GM12865 (cell line): ENCODE measurements around the gene ZNF273.
A peak's percentile ranks its signal among the peaks of the same experiment; 100 is the strongest.
"Not testable (repeated sequence)": the region's sequence is repeated elsewhere in the genome, so short reads cannot be mapped to it uniquely, and the experiment has no call there.

Source experiments
- DNase-seq: peaks from one replicate; pipeline ENCODE4 v3.0.0; 2010; ENCODE audit warnings: low read depth
- H3K4me3 ChIP-seq: 2 replicates; pipeline ENCODE4 v1.5.1; 2011; ENCODE audit warnings: mild to moderate bottlenecking, low read depth, low read length, control low read depth
- TF ChIP-seq, protein P1 (sequence below): IDR thresholded peaks from 2 replicates; pipeline ENCODE4 v1.5.1; 2011; ENCODE audit warnings: low read length, control low read depth, low read depth, inconsistent platforms; ENCODE audit not compliant: insufficient read depth; ENCODE audit errors: missing control alignments

ZNF273 gene

DNA sequence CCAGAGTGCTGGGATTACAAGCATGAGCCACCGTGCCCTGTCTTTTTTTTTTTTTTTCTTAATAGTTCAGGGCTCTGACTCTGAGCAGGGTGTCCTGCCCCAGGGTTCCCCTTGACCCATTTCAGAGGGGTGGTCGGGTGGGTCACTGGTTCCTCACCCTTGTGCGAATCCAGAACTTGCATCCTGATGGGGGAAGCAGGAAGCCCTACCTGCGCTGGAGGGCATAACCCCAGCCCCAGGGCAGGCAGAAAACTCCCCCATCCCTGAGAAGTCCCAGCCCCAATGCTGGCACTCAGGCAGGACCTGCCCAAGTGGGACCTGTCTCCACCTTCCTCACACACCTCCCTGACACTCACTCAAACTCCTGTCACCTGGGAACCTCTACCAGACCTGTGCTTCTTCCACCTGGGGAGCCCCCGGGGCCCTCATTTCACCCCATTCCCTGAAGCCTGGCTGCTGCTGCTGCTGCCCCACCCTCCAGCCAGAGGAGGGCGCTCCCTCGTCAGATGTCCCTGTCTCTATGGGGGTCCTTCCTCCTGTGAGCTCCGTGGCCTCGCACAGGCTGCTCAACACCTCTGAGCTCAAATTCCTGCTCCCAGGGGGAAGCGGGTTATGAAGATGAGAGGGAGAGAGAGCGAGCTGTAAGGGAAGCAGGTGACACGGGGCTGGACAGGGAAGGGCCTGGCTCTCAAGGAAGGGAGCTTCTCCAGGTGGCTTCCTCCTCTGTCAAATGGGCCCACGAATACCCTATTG, 15.1 kb upstream of the ZNF273 start:
- DNase-seq = no peak
- TF ChIP-seq, protein P1, sequence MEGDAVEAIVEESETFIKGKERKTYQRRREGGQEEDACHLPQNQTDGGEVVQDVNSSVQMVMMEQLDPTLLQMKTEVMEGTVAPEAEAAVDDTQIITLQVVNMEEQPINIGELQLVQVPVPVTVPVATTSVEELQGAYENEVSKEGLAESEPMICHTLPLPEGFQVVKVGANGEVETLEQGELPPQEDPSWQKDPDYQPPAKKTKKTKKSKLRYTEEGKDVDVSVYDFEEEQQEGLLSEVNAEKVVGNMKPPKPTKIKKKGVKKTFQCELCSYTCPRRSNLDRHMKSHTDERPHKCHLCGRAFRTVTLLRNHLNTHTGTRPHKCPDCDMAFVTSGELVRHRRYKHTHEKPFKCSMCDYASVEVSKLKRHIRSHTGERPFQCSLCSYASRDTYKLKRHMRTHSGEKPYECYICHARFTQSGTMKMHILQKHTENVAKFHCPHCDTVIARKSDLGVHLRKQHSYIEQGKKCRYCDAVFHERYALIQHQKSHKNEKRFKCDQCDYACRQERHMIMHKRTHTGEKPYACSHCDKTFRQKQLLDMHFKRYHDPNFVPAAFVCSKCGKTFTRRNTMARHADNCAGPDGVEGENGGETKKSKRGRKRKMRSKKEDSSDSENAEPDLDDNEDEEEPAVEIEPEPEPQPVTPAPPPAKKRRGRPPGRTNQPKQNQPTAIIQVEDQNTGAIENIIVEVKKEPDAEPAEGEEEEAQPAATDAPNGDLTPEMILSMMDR = peak; percentile 13
- H3K4me3 ChIP-seq = no peak overlapping the region

DNA sequence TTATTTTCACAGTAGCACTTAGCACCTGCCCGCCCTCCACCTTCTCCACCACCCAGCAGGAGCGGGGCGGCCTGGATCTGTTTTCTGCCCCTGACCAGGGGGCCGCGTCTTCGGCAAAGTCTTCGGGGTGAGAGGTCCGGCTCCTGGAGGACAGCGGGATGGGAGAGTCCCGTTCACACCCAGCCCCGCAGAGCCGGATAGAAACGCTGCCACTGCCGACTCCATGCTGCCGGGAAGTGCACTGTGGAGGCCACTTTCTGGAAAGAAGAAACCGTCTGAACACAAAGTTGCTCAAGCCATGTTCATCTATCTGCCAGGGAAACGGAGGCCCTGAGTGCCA, 14.5 kb upstream of the ZNF273 start:
- H3K4me3 ChIP-seq = no peak overlapping the region
- no peak for DNase-seq
- TF ChIP-seq, protein P1 = no peak

DNA sequence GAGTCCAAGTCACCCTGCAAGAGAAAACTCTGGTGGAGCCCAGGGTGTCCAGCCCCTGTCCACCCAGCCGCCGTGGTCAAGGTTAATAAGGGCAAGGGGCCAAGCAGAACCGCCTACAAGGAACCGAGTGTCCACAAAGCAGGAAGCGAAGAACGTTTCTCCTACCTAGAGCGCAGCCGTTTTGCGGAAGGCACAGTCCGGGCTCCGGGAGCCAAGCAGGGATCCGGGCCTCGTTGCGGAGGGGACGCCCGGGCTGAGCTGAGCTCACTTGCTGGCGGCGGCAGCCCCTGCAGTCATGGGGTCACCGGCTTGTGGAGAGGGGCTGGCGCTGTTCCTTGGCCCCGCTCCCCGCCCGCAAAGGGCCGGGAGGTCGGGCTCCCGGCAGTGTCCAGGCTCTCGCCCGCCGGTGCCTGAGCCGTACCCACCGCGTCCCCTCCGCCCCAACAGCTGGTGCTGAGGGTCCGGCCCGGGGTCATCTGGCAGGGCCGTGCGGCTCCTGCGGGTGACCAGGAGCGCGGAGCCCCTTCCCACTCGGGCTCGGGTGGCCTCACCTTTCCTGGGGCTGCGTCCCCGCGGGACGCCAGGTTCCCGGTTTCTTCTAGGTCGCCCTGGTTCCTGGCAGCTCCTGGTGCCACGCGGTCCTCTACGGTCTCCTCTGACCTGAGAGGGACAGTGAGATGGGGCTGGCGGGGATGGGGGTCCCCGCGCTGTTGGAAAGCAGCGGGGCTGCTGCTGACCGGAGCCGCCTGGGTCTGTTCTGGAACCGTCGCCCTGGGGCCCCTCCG, 14.0 kb upstream of the ZNF273 start:
- DNase-seq = no peak
- TF ChIP-seq, protein P1 = no peak
- H3K4me3 ChIP-seq = no peak overlapping the region

DNA sequence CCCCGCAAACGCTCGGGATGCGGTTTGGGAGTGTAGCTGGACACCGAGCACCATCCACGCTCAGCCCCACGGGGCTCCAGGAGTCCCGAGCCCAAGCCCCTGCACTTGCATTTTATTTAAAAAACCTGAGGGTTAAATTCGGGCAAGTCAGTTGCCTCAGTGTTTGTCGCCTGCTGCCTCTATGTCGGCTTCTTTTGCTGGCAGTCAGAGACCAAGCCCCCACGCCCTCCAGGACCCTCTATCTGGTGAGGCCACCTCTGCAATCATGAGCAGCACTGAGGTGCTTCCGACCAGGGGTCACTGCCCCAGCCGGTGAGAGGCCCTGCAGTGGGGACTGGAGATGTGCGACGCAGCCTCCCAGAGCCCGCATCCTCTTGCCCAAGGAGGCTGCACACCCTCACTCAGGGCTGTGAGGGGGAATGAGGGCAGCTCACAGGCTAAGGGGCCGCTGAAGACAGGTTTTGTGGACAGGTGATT, 13.3 kb upstream of the ZNF273 start:
- no peak overlapping the region for H3K4me3 ChIP-seq
- TF ChIP-seq, protein P1 = no peak

DNA sequence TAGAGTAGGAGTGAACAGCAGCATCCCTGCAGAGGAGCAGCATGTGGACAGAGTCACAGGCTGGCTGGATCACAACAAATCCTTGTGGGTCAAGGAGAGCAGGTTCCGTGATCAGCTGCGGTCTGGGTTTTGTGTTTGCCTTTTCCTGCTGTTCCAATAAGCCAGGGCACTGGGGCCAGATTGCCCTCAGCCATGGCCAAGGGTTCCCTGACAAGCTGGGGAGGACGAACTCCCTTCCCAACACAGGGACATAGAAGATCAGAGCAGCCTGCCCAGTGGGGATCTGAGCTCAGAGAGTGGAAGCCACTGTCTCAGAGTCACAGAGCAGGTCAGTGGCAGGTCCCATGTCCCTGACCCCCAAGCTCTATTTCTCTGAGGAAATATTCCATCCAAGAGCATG, 12.8 kb upstream of the ZNF273 start:
- not testable (repeated sequence) for H3K4me3 ChIP-seq, DNase-seq

More for the DNA sequence above, 13.3 kb upstream of the ZNF273 start:
- no peak for DNase-seq

DNA sequence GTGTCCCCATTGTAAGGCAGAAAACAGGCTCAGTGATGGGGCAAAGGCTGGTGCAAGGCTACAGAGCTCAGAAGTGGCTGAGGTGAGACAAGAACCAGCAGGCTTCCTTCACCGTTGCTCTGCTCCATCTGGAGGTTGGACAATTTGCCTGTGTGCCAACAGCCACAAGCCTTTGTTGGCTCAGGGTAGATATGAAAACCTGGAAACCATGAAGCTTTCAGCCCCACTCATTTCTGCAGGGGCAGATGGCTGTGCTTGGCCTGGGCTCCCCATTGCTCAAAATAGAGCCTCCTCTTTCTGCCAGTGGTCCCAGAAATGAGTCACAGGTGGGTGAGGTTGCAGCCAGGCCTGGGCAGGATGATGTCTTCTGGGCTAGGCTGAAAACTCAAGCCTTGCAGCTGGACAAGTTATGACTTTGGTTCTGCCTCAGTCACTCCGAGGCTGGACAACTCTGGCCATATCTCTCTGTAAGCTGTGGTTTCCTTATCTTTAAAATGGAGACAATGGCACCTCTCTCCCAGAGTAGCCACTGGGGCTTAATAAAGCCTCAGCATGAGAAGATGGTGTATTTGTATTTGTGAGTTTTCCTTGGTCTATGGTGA, 12.2 kb upstream of the ZNF273 start:
- no peak for DNase-seq
- TF ChIP-seq, protein P1 = no peak
- no peak overlapping the region for H3K4me3 ChIP-seq

DNA sequence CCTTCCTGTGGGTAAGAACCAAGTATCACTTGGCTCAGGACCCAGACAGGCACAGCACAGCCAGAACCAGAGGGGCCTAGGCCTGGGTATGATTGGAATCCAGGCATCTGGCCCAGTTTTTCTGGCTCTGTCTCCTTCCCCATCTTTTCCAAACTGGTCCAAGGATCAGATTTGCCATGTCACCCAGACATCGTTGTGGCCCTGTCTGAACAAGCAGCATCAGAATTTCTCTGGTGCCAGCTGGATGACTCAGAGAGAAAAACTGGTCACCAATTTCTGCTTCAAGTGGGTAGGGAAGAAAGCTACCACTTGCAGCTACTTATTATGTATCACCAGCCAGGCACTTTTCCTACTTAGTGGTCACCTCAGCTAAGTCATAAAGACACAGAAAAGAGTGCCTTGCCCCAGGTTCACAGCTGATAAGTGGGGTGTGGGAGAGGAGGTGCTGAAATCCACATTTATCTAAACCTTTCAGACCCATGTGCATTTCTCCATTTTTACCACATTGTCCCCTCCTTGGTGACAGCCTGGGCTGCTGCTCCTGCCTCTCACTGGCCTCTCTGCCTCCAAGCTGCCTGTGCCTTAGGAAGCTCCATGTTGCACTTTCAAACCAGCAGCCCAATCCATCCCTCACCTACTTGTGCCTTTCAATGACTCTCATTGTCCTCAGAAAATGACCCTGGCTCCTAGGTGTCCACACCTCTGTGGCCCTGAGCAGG, 11.6 kb upstream of the ZNF273 start:
- H3K4me3 ChIP-seq, DNase-seq: not testable (repeated sequence)
